ENCODE results near the gene SLC6A17.
A peak's percentile ranks its signal among the peaks of the same experiment; 100 is the strongest.

SLC6A17 gene

GRCh38 chr1:110224240-110224995, 74.1 kb downstream of the SLC6A17 start:
- no peak for DNase-seq

- no peak for DNase-seq
Observed at GRCh38 chr1:110225212-110225611, 74.9 kb downstream of the SLC6A17 start.

- no peak for DNase-seq
Observed at GRCh38 chr1:110225756-110226404, 75.6 kb downstream of the SLC6A17 start.

- DNase-seq, result no peak
Observed at GRCh38 chr1:110227774-110228173, 77.5 kb downstream of the SLC6A17 start.

- DNase-seq, result no peak
Observed at GRCh38 chr1:110228381-110228780, 78.1 kb downstream of the SLC6A17 start.

GRCh38 chr1:110228869-110229268, 78.6 kb downstream of the SLC6A17 start:
- DNase-seq, result no peak

GRCh38 chr1:110229348-110230001, 79.2 kb downstream of the SLC6A17 start:
- DNase-seq, result peak; percentile 32

- DNase-seq, result no peak
Observed at GRCh38 chr1:110230381-110231199, 80.3 kb downstream of the SLC6A17 start.

GRCh38 chr1:110233861-110234260, 83.6 kb downstream of the SLC6A17 start:
- DNase-seq, result no peak

GRCh38 chr1:110234691-110235090, 84.4 kb downstream of the SLC6A17 start:
- DNase-seq, result no peak

- no peak for DNase-seq
Observed at GRCh38 chr1:110235181-110235833, 85.0 kb downstream of the SLC6A17 start.

GRCh38 chr1:110235834-110236682, 85.8 kb downstream of the SLC6A17 start:
- no peak for DNase-seq

GRCh38 chr1:110237386-110238152, 87.3 kb downstream of the SLC6A17 start:
- peak; percentile 78 for DNase-seq

- no peak for DNase-seq
Observed at GRCh38 chr1:110239441-110240430, 89.4 kb downstream of the SLC6A17 start.

GRCh38 chr1:110240476-110241210, 90.3 kb downstream of the SLC6A17 start:
- DNase-seq, result peak; percentile 45

- no peak for DNase-seq
Observed at GRCh38 chr1:110241516-110241915, 91.2 kb downstream of the SLC6A17 start.

GRCh38 chr1:110242062-110242461, 91.8 kb downstream of the SLC6A17 start:
- no peak for DNase-seq

GRCh38 chr1:110242731-110243130, 92.4 kb downstream of the SLC6A17 start:
- no peak for DNase-seq

GRCh38 chr1:110243146-110243545, 92.9 kb downstream of the SLC6A17 start:
- DNase-seq, result no peak
